Fibroblast of peridontal ligament (primary cell): ENCODE data around the gene DIS3L2.
"Not testable (repeated sequence)": the region's sequence is repeated elsewhere in the genome, so short reads cannot be mapped to it uniquely, and the experiment has no call there.

Experiments
- DNase-seq: peaks from one replicate; pipeline ENCODE4 v3.0.0-alpha.2; 2010; ENCODE audit errors: extremely low read depth

DIS3L2 gene

GRCh38 chr2:232368311-232368731, 406.8 kb downstream of the DIS3L2 start:
- no peak for DNase-seq

DNA sequence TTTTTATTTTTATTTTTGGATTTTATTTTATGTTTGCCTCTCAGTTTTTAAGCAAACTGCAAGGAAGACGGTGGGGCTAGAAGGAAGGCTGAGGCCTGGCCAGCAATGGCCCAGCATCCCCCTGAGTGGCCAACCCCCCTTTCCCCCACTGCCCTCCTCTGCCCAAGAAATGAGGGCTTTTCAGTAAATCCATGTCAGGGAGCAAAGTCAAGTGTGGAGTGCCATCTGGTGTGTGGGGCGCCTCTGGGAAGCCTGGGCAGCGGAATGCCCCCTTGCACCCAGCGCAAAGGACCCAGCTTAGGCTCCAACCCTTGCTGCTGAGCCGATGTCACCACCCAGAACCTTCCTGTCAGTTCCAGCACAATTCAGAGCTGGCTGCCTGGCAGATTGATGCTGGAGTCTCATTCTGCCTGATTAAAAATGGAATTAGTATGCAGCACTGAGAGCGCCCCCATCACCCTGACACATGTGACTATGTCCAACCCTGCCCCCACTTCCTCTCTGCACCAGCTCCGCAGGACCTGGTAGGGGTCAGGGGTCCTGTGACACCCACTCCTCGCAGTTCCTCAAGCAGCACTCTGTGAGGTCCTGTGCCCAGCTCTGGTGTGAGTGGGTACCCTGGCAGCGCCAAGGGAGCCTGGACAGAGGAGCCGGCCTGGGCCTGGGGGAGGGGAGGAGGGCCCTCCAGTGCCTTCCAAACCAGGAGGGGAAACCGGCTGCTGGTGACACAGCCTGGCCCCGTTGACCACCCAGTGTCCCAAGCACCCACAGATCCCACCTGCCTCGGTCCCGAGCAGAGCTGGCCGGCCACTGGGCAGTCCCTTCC, 407.8 kb downstream of the DIS3L2 start:
- DNase-seq: no peak

DNA sequence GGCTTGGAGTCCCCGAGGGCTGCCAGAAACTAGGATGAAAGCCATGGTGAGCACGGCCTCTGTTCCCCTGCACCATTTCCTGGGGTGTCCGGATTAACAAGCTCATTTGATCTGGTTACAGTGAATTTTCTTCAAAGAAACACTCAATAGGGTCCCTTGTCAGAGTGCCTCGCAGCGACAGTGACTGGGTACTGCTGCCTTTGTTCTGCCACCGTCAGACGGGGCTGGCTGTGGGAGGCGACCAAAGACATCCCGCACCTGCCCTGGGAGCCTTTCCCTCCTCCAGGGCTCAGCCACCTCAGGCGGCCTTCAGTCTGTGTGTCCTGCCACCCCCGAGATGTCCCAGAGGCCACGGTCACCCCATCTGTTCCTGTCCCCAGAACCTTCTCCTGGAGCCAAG, 408.5 kb downstream of the DIS3L2 start:
- DNase-seq: not testable (repeated sequence)

GRCh38 chr2:232372231-232373208, 411.0 kb downstream of the DIS3L2 start:
- peak; percentile 33 for DNase-seq

DNA sequence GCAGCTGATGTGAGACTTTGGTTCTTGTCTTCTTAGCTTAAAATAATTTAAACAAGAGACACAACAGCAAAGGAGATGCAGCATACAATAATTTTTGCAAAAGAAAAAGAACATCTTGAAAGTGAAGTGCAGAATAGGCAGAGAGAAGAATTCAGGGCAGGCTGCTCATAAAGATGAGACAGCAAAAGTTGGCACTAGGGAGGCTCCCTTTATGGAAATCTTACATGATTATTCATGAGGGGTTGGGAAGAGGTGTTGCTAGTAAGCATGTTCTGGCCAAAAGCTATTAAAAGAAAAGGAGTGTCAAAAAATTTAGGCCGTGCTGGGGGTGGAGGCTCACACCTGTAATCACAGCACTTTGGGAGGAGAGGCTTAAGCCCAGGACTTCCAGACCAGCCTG, 412.8 kb downstream of the DIS3L2 start:
- DNase-seq: no peak

DNA sequence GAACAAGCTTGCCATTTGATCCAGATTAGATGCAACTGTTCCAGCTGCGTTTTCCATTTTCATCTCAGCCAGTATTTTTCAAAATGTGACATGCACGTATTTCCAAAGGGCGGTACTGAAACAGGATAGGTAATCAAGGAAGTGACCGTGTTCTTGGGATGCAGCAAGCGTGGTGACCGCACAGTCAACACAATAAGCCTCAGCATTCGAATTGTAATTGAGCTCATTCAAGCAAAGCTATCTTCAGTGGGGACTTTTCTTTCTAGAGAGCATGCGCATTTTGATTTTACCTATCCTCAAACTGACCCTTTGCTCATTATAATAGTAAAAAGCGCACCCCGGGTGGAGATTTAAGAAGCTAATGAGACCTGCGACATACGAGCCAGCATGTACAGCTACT, 413.7 kb downstream of the DIS3L2 start:
- DNase-seq: no peak

GRCh38 chr2:232376260-232376659, 414.7 kb downstream of the DIS3L2 start:
- no peak for DNase-seq

- DNase-seq: no peak
These were observed 415.2 kb downstream of the DIS3L2 start for GRCh38 chr2:232376713-232377112.

DNA sequence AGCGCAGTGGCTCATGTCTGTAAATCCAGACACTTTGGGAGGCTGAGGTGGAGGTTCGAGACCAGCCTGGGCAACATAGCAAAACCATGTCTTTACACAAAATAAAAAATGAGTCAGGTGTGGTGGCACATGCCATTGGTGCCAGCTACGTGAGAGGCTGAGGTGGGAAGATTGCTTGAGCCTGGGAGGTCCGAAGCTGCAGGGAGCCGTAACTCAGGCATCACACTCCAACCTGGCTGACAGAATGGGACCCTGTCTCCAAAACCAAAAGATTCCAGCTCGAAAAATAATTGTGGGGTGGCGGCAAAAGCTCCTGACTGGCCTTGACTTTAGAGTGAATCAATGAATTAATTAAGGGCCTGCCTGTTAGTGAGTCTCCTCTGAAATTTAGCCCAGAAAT, 415.8 kb downstream of the DIS3L2 start:
- no peak for DNase-seq

GRCh38 chr2:232377841-232378734, 416.6 kb downstream of the DIS3L2 start:
- DNase-seq: no peak

GRCh38 chr2:232378735-232379151, 417.2 kb downstream of the DIS3L2 start, which contains the start of gene ALPP:
Gene ALPP (plus strand): TSS chr2:232378751. CDS start chr2:232378803, 52 bp downstream.
- DNase-seq: not testable (repeated sequence)

GRCh38 chr2:232379610-232380590, 418.4 kb downstream of the DIS3L2 start:
- DNase-seq: not testable (repeated sequence)

- DNase-seq: not testable (repeated sequence)
These were observed 419.9 kb downstream of the DIS3L2 start for GRCh38 chr2:232381204-232382031.

DNA sequence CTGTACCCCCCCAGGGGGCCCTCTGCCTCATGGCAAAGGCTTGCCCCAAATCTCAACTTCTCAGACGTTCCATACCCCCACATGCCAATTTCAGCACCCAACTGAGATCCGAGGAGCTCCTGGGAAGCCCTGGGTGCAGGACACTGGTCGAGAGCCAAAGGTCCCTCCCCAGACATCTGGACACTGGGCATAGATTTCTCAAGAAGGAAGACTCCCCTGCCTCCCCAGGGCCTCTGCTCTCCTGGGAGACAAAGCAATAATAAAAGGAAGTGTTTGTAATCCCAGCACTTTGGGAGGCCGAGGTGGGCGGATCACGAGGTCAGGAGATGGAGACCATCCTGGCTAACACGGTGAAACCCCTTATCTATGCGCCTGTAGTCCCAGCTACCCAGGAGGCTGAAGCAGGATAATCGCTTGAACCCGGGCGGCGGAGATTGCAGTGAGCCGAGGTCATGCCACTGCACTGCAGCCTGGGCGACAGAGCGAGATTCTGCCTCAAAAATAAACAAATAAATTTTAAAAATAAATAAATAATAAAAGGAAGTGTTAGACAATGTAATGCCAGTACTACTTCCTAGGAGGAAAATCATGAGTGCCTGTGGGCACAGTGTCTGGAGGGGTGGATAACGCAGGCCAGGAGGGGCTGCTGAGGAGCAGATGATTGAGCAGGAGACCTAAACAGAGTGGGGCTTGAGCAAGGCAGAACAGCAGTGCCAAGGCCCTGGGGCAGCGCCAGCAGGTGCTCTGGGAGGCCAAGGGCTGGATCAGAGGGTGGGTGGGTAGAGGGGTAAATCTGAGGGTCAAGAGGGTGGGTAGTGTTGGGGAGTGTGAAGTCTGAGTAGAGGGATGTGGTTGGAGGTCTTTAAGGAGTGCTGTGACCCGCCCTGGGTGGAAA, 421.1 kb downstream of the DIS3L2 start:
- DNase-seq: no peak

GRCh38 chr2:232384466-232384865, 423.0 kb downstream of the DIS3L2 start:
- no peak for DNase-seq

GRCh38 chr2:232385058-232385457, 423.5 kb downstream of the DIS3L2 start:
- not testable (repeated sequence) for DNase-seq

GRCh38 chr2:232385660-232386489, 424.4 kb downstream of the DIS3L2 start:
- DNase-seq: peak; percentile 14

- DNase-seq: no peak
These were observed 424.9 kb downstream of the DIS3L2 start for GRCh38 chr2:232386490-232386739.
